GM12878 (cell line): ENCODE results near the gene RAB36. TPM values are rescaled to one million over a fixed set of nuclear protein-coding genes. Genes with fewer than 3 reads are reported as not detected.

Experiments used
- ATF2 ChIP-seq: IDR thresholded peaks from 2 replicates; pipeline ENCODE4 v1.6.1; 2012; ENCODE audit warnings: low read length, inconsistent platforms
- BACH1 ChIP-seq: fragments of 450-650 bp; IDR thresholded peaks from 2 replicates; pipeline ENCODE4 v1.6.1; 2017; ENCODE audit warnings: mild to moderate bottlenecking, borderline replicate concordance
- CREB1 ChIP-seq: IDR thresholded peaks from 2 replicates; pipeline ENCODE4 v1.6.1; 2012; ENCODE audit warnings: low read depth, mild to moderate bottlenecking, inconsistent platforms
- NFYA ChIP-seq: IDR thresholded peaks from 2 replicates; pipeline ENCODE4 v1.6.1; 2011; ENCODE audit warnings: low read depth, mild to moderate bottlenecking, low read length, improper control_type of control experiment, borderline replicate concordance
- NFYB ChIP-seq: IDR thresholded peaks from 2 replicates; pipeline ENCODE4 v1.6.1; 2011; ENCODE audit warnings: low read depth, mild to moderate bottlenecking, low read length, improper control_type of control experiment, moderate library complexity; ENCODE audit not compliant: insufficient read depth
- NR2F1 ChIP-seq: fragments of 450-650 bp; conservative IDR thresholded peaks from 2 replicates; pipeline ENCODE4 v1.6.1; 2017; ENCODE audit warnings: mild to moderate bottlenecking
- POLR2A ChIP-seq: IDR thresholded peaks from 2 replicates; pipeline ENCODE4 v1.6.1; 2011; ENCODE audit warnings: low read depth, mild to moderate bottlenecking, low read length
- RB1 ChIP-seq: fragments of 450-650 bp; formaldehyde crosslinking; IDR thresholded peaks from 2 replicates; pipeline ENCODE4 v1.6.1; 2017; ENCODE audit warnings: mild to moderate bottlenecking, borderline replicate concordance
- RCOR1 ChIP-seq: conservative IDR thresholded peaks from 2 replicates; pipeline ENCODE4 v1.6.1; 2012; ENCODE audit warnings: low read depth, low read length, improper control_type of control experiment
- RELA ChIP-seq: fragments of 450-650 bp; IDR thresholded peaks from 2 replicates; pipeline ENCODE4 v1.8.0; 2014; ENCODE audit warnings: borderline replicate concordance; ENCODE audit not compliant: partially characterized antibody
- RUNX3 ChIP-seq: IDR thresholded peaks from 2 replicates; pipeline ENCODE4 v1.6.1; 2012; ENCODE audit warnings: low read length, inconsistent platforms
- USF2 ChIP-seq: IDR thresholded peaks from 2 replicates; pipeline ENCODE4 v1.6.1; 2011; ENCODE audit warnings: low read depth, low read length, improper control_type of control experiment, borderline replicate concordance
- YBX1 ChIP-seq: fragments of 450-650 bp; IDR thresholded peaks from 2 replicates; pipeline ENCODE4 v1.6.1; 2016; ENCODE audit warnings: antibody characterized with exemption
- ZBTB33 ChIP-seq: fragments of 450-650 bp; IDR thresholded peaks from 2 replicates; pipeline ENCODE4 v1.6.1; 2017; ENCODE audit warnings: mild to moderate bottlenecking
- ZNF592 ChIP-seq: fragments of 450-650 bp; IDR thresholded peaks from 2 replicates; pipeline ENCODE4 v1.6.1; 2017; ENCODE audit warnings: mild to moderate bottlenecking, moderate library complexity
- polyA plus RNA-seq, 11 experiments: library from polyadenylated mRNA; depleted of rRNA in 4 of 11; unstranded in 6 of 11; stranded (reverse) in 5 of 11; fragments of >200 nt; fragmentation: Nextera tagmentation in 4 of 11; fragmentation: Illumina TruSeq in 1 of 11; extraction: Ambion mirVana in 4 of 11; extraction: Trizol in 1 of 11; gene quantifications; 1 replicate in 1 of 11; 2 replicates in 10 of 11; pipeline versions ENCODE4 v1.2.1 to v1.2.3, GENCODE V29; 2011 to 2016; ENCODE audit warnings: inconsistent platforms in 2 of 11, missing spikeins in 2 of 11, low read depth in 1 of 11
- total RNA-seq, 4 experiments: library from RNA; depleted of rRNA in 3 of 4; stranded (reverse); fragments of >200 nt in 3 of 4; fragmentation: Illumina TruSeq in 1 of 4; extraction: Trizol in 1 of 4; gene quantifications; 2 replicates each; pipeline versions ENCODE4 v1.2.1 to v1.2.3, GENCODE V29; 2013 to 2021
- TF ChIP-seq, protein P1 (sequence below): fragments of 450-650 bp; IDR thresholded peaks from 2 replicates; pipeline ENCODE4 v1.6.1; 2017; ENCODE audit warnings: mild to moderate bottlenecking, moderate library complexity

Gene RAB36
- total and polyA plus RNA-seq, 10 of the 15 experiments (the other 5 are each of a cell fraction or from before 2014, with no cell fraction given), result 0.31 to 2.7 (median 1.1) TPM

GRCh38 chr22:23178512-23179254 is 33.4 kb downstream of the RAB36 start (continued):
- TF ChIP-seq RELA, result no peak
- no peak for TF ChIP-seq ATF2
- TF ChIP-seq POLR2A, result no peak
- TF ChIP-seq ZNF592, result 0 out of 2 replicates have a peak, but pooled peaks have one; percentile 27
- TF ChIP-seq NFYB, result no peak
- TF ChIP-seq NR2F1, result no peak
- TF ChIP-seq BACH1, result no peak
- TF ChIP-seq RCOR1, result no peak
- TF ChIP-seq, protein P1, sequence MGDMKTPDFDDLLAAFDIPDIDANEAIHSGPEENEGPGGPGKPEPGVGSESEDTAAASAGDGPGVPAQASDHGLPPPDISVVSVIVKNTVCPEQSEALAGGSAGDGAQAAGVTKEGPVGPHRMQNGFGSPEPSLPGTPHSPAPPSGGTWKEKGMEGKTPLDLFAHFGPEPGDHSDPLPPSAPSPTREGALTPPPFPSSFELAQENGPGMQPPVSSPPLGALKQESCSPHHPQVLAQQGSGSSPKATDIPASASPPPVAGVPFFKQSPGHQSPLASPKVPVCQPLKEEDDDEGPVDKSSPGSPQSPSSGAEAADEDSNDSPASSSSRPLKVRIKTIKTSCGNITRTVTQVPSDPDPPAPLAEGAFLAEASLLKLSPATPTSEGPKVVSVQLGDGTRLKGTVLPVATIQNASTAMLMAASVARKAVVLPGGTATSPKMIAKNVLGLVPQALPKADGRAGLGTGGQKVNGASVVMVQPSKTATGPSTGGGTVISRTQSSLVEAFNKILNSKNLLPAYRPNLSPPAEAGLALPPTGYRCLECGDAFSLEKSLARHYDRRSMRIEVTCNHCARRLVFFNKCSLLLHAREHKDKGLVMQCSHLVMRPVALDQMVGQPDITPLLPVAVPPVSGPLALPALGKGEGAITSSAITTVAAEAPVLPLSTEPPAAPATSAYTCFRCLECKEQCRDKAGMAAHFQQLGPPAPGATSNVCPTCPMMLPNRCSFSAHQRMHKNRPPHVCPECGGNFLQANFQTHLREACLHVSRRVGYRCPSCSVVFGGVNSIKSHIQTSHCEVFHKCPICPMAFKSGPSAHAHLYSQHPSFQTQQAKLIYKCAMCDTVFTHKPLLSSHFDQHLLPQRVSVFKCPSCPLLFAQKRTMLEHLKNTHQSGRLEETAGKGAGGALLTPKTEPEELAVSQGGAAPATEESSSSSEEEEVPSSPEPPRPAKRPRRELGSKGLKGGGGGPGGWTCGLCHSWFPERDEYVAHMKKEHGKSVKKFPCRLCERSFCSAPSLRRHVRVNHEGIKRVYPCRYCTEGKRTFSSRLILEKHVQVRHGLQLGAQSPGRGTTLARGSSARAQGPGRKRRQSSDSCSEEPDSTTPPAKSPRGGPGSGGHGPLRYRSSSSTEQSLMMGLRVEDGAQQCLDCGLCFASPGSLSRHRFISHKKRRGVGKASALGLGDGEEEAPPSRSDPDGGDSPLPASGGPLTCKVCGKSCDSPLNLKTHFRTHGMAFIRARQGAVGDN, result no peak
- TF ChIP-seq ZBTB33, result no peak
- TF ChIP-seq RUNX3, result 0 out of 2 replicates have a peak, but pooled peaks have one; percentile 15
- TF ChIP-seq NFYA, result no peak
- no peak for TF ChIP-seq USF2
- TF ChIP-seq CREB1, result no peak
- TF ChIP-seq YBX1, result no peak
- TF ChIP-seq RB1, result peak; percentile 38; the same call in 1 of the 2 replicates
